PC-3 (cell line): ENCODE results near the gene GPR45. TPM values are rescaled to one million over a fixed set of nuclear protein-coding genes. Genes with fewer than 3 reads are reported as not detected.
"Not testable (repeated sequence)": the region's sequence is repeated elsewhere in the genome, so short reads cannot be mapped to it uniquely, and the experiment has no call there.

Source experiments
- ATAC-seq: fragments of 200-7000 bp; cut with Tn5 transposase; 2 replicates; pipeline ENCODE4 v1.9.1; 2020; ENCODE audit warnings: mild to moderate bottlenecking, moderate library complexity
- BruUV-seq: library from RNA; stranded (reverse); fragments of 400-500 nt; replicated peaks from 2 replicates; lab custom pipeline; 2021; lab: Mats Ljungman, UMichigan
- CTCF ChIA-PET: fragments of 300-600 bp; sonication (Branson Sonifier 250); formaldehyde crosslinking; loops from one replicate; lab custom pipeline; 2022; ENCODE audit warnings: antibody characterized with exemption; lab: Charles Lee
- POLR2A ChIA-PET: fragments of 300-600 bp; sonication (Branson Sonifier 250); formaldehyde crosslinking; loops from one replicate; lab custom pipeline; 2022; ENCODE audit warnings: antibody characterized with exemption; ENCODE audit not compliant: unreplicated experiment; lab: Charles Lee
- DNase-seq: peaks from one replicate; pipeline ENCODE4 v3.0.0-alpha.2; 2015
- H2AFZ ChIP-seq: fragments of 300-600 bp; sonication (generic); 2 replicates; pipeline ENCODE4 v1.6.0; 2016; ENCODE audit warnings: antibody characterized with exemption, low read length
- H3F3A ChIP-seq: fragments of 300-600 bp; sonication (generic); one replicate; pipeline ENCODE4 v1.6.0; 2017; ENCODE audit warnings: antibody characterized with exemption, low read length, control low read depth, mild to moderate bottlenecking; ENCODE audit not compliant: unreplicated experiment
- H3K27ac ChIP-seq: fragments of 300-600 bp; sonication (generic); 2 replicates; pipeline ENCODE4 v1.5.1; 2016; ENCODE audit warnings: mild to moderate bottlenecking, low read length
- H3K27me3 ChIP-seq: fragments of 300-600 bp; sonication (generic); 2 replicates; pipeline ENCODE4 v1.6.1; 2016; ENCODE audit warnings: low read length, mixed read lengths
- H3K36me3 ChIP-seq: fragments of 300-600 bp; sonication (generic); 2 replicates; pipeline ENCODE4 v1.6.1; 2016; ENCODE audit warnings: low read depth, mixed run types, low read length, mixed read lengths
- H3K4me1 ChIP-seq: fragments of 300-600 bp; sonication (generic); 2 replicates; pipeline ENCODE4 v1.5.1; 2016; ENCODE audit warnings: low read length; ENCODE audit not compliant: insufficient read depth
- H3K4me2 ChIP-seq: fragments of 300-600 bp; sonication (generic); 2 replicates; pipeline ENCODE4 v1.6.0; 2016; ENCODE audit warnings: low read length
- H3K4me3 ChIP-seq: fragments of 300-600 bp; sonication (generic); 2 replicates; pipeline ENCODE4 v1.5.1; 2016; ENCODE audit warnings: mild to moderate bottlenecking, low read length, mixed read lengths
- H3K79me2 ChIP-seq: fragments of 300-600 bp; sonication (generic); 2 replicates; pipeline ENCODE4 v1.6.1; 2017; ENCODE audit warnings: low read length, mixed read lengths
- H3K9ac ChIP-seq: fragments of 300-600 bp; sonication (generic); 2 replicates; pipeline ENCODE4 v1.6.0; 2016; ENCODE audit warnings: mild to moderate bottlenecking, low read length
- H3K9me2 ChIP-seq: fragments of 300-600 bp; sonication (generic); replicated peaks from 2 replicates; pipeline ENCODE4 v1.6.1; 2016; ENCODE audit warnings: mixed run types, low read length, mixed read lengths
- H3K9me3 ChIP-seq: fragments of 300-600 bp; sonication (generic); 2 replicates; pipeline ENCODE4 v1.6.1; 2016; ENCODE audit warnings: low read length, mixed read lengths
- H4K20me1 ChIP-seq: fragments of 300-600 bp; sonication (generic); 2 replicates; pipeline ENCODE4 v1.6.1; 2016; ENCODE audit warnings: low read length, mixed read lengths
- CTCF ChIP-seq: fragments of 300-600 bp; sonication (generic); conservative IDR thresholded peaks from 2 replicates; pipeline ENCODE4 v1.5.1; 2017; ENCODE audit warnings: antibody characterized with exemption, low read depth, mild to moderate bottlenecking, low read length
- EZH2 ChIP-seq: fragments of 300-600 bp; sonication (generic); IDR thresholded peaks from one replicate; pipeline ENCODE4 v1.6.1; 2017; ENCODE audit warnings: antibody characterized with exemption, mild to moderate bottlenecking, low read length; ENCODE audit not compliant: unreplicated experiment
- EZH2phosphoT487 ChIP-seq: fragments of 300-600 bp; sonication (generic); IDR thresholded peaks from 2 replicates; pipeline ENCODE4 v1.6.1; 2018; ENCODE audit warnings: mild to moderate bottlenecking, antibody characterized with exemption, low read length, borderline replicate concordance
- intact Hi-C: fragments of 100-400 bp; cut with micrococcal nuclease; formaldehyde crosslinking; loops from 2 replicates; pipeline ENCODE4 v1.9.0; 2023
- total RNA-seq: library from RNA; depleted of rRNA; stranded (reverse); fragments of >200 nt; gene quantifications from 2 replicates; pipeline ENCODE4 v1.2.3, GENCODE V29; 2014

GPR45 gene
- total RNA-seq, 1 experiment from 2014 or later: not detected

GRCh38 chr2:105249891-105250290 lies 8.3 kb downstream of the GPR45 start:
- Histone ChIP-seq H3K79me2 (no peaks in the 10 kb centered on the region), H3K4me1 (no peaks in the 10 kb centered on the region), H3F3A (no peaks in the 10 kb centered on the region), H3K4me3 (peak overlapping the region; percentile 37; the same call in 1 of the 2 replicates), H3K27ac (no peak overlapping the region), H3K36me3 (no peaks in the 10 kb centered on the region), H3K9me3 (no peaks in the 10 kb centered on the region), H3K27me3 (peaks cover 8% of the 10 kb centered on the region; the same call in 1 of the 2 replicates), H4K20me1 (no peaks in the 10 kb centered on the region), H3K9me2 (no peaks in the 10 kb centered on the region), H3K4me2 (0 out of 2 replicates have a peak overlapping the region, but pooled peaks have one; percentile 20), H3K9ac (no peak overlapping the region), H2AFZ (no peak overlapping the region)
- intact Hi-C loops: no loop called here
- TF ChIP-seq CTCF: no peak
- TF ChIP-seq EZH2phosphoT487: no peak
- TF ChIP-seq EZH2: no peak
- ATAC-seq (no peak), DNase-seq (no peak)
- no TSS peak for BruUV-seq
- POLR2A ChIA-PET: no interaction called here
- CTCF ChIA-PET: no interaction called here

- H3K9ac ChIP-seq, intact Hi-C loops, BruUV-seq, H3F3A ChIP-seq, H4K20me1 ChIP-seq, H3K27me3 ChIP-seq, H3K27ac ChIP-seq, H2AFZ ChIP-seq, H3K4me2 ChIP-seq, DNase-seq, ATAC-seq, H3K36me3 ChIP-seq, CTCF ChIA-PET, H3K79me2 ChIP-seq, H3K9me3 ChIP-seq, H3K4me1 ChIP-seq, H3K9me2 ChIP-seq, H3K4me3 ChIP-seq: not testable (repeated sequence)
- POLR2A ChIA-PET: interaction anchor here (0.7 kb wide), 1 partner anchor 100 kb away, joined by 9 read pairs; no protein-coding TSS in a partner anchor
Observed at GRCh38 chr2:105251016-105251648, 9.6 kb downstream of the GPR45 start.

DNA sequence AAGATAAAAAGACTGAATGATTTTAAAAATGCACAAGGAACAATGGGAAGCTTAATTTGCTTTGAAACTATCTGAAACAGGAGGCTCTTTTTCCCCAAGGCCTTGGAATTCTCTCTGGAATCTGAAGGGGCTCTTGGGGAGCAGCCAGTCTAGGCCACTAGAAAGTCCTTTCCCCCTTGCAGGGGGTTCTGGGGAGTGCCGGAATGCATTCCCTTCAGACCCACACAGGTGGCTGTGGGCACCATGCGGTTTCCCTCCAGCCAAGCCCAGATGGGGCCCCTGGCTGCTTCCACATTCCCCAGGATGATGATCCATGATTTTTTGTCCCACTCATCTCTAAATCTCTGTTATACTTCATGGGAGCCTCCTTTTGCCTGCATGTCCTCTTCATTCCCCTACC lies 10.7 kb downstream of the GPR45 start:
- Histone ChIP-seq H3K9me2 (no peaks in the 10 kb centered on the region), H3K4me1 (no peaks in the 10 kb centered on the region), H3K27ac (no peak overlapping the region), H3K9me3 (no peaks in the 10 kb centered on the region), H3K9ac (no peak overlapping the region), H3K4me2 (no peak overlapping the region), H3F3A (no peaks in the 10 kb centered on the region), H3K4me3 (no peak overlapping the region), H3K27me3 (peaks cover 8% of the 10 kb centered on the region; the same call in 1 of the 2 replicates), H2AFZ (no peak overlapping the region), H3K79me2 (no peaks in the 10 kb centered on the region), H4K20me1 (no peaks in the 10 kb centered on the region), H3K36me3 (no peaks in the 10 kb centered on the region)
- POLR2A ChIA-PET: no interaction called here
- ATAC-seq (no peak), DNase-seq (no peak)
- CTCF ChIA-PET: no interaction called here
- BruUV-seq: no TSS peak
- intact Hi-C loops: no loop called here
- no peak for TF ChIP-seq EZH2
- TF ChIP-seq CTCF: no peak
- no peak for TF ChIP-seq EZH2phosphoT487
